HepG2 (cell line): ENCODE data around the gene LMNA. TPM values are rescaled to one million over a fixed set of nuclear protein-coding genes. Genes with fewer than 3 reads are reported as not detected.

Experiments used
- ATAC-seq: fragments of 200-7000 bp; cut with Tn5 transposase; 3 replicates; pipeline ENCODE4 v1.9.1; 2020; ENCODE audit warnings: mild to moderate bottlenecking, moderate library complexity
- BruUV-seq: library from RNA; stranded (reverse); fragments of 400-500 nt; replicated peaks from 2 replicates; lab custom pipeline; 2021; lab: Mats Ljungman, UMichigan
- CTCF ChIA-PET: fragments of 300-600 bp; formaldehyde crosslinking; extraction: SDS; loops from one replicate; lab custom pipeline; 2021; ENCODE audit warnings: low total read pairs, inconsistent platforms, low intra/inter-chr PET ratio; lab: Yijun Ruan, JAX
- POLR2A ChIA-PET: fragments of 350-600 bp; sonication (Branson Sonifier 250); formaldehyde crosslinking; loops from one replicate; lab custom pipeline; 2020; ENCODE audit warnings: antibody characterized with exemption, inconsistent platforms; lab: Yijun Ruan, JAX
- DNase-seq: peaks from one replicate; pipeline ENCODE4 v3.0.0-alpha.2; 2015; ENCODE audit warnings: low spot score
- FAIRE-seq: peaks from 3 replicates; lab custom pipeline; 2011; peaks lifted over from hg19 to GRCh38; lab: Jason Lieb, UNC
- H2AFZ ChIP-seq: one replicate; pipeline ENCODE4 v1.6.1; 2011; ENCODE audit warnings: low read length, inconsistent platforms
- H3K27ac ChIP-seq: fragments of 300-600 bp; 3 replicates; pipeline ENCODE4 v1.8.0; 2011; ENCODE audit warnings: mixed run types, mild to moderate bottlenecking, mixed read lengths, low read length, inconsistent platforms; ENCODE audit not compliant: insufficient read depth; ENCODE audit errors: extremely low read length
- H3K27me3 ChIP-seq, 2 experiments: fragments of 200-600 bp in 1 of 2; 2 replicates in 1 of 2; 3 replicates in 1 of 2; pipeline versions ENCODE4 v1.6.0 to v1.8.0; 2011; ENCODE audit warnings: low read length in 2 of 2, mild to moderate bottlenecking in 2 of 2, moderate library complexity in 2 of 2, inconsistent platforms in 1 of 2; ENCODE audit not compliant: insufficient read depth in 2 of 2, control insufficient read depth in 1 of 2
- H3K36me3 ChIP-seq, 2 experiments: fragments of 200-600 bp in 1 of 2; replicated peaks in 1 of 2; 2 replicates in 1 of 2; 3 replicates in 1 of 2; pipeline versions ENCODE4 v1.5.1 to v1.8.0; 2011; ENCODE audit warnings: low read length in 2 of 2, inconsistent platforms in 1 of 2; ENCODE audit not compliant: insufficient read depth in 2 of 2, control insufficient read depth in 1 of 2
- H3K4me1 ChIP-seq: 2 replicates; pipeline ENCODE4 v1.5.1; 2012; ENCODE audit warnings: low read length, inconsistent platforms; ENCODE audit not compliant: insufficient read depth
- H3K4me2 ChIP-seq: 2 replicates; pipeline ENCODE4 v1.6.0; 2011; ENCODE audit warnings: low read depth, low read length, inconsistent platforms
- H3K4me3 ChIP-seq, 3 experiments: fragments of 200-600 bp in 1 of 3; sonication (generic), shearing (Covaris generic) in 1 of 3; replicated peaks in 1 of 3; 2 replicates each; pipeline ENCODE4 v1.5.1; 2011 to 2016; ENCODE audit warnings: low read length in 3 of 3, inconsistent platforms in 2 of 3, low read depth in 2 of 3, mild to moderate bottlenecking in 2 of 3, control low read depth in 1 of 3, mixed read lengths in 1 of 3; ENCODE audit not compliant: insufficient read depth in 1 of 3
- H3K79me2 ChIP-seq: one replicate; pipeline ENCODE4 v1.6.1; 2011; ENCODE audit warnings: low read length, inconsistent platforms; ENCODE audit not compliant: insufficient read depth
- H3K9ac ChIP-seq: 2 replicates; pipeline ENCODE4 v1.6.0; 2011; ENCODE audit warnings: mild to moderate bottlenecking, low read depth, low read length, inconsistent platforms; ENCODE audit not compliant: insufficient read depth
- H3K9me3 ChIP-seq: 2 replicates; pipeline ENCODE4 v1.5.1; 2012; ENCODE audit warnings: mild to moderate bottlenecking, low read length
- H4K20me1 ChIP-seq: 2 replicates; pipeline ENCODE4 v1.6.0; 2011; ENCODE audit warnings: inconsistent platforms, mild to moderate bottlenecking, low read length, moderate library complexity; ENCODE audit not compliant: insufficient read depth
- PTBP1 ChIP-seq: fragments of 200-400 bp; formaldehyde crosslinking; IDR thresholded peaks from 2 replicates; pipeline ENCODE4 v1.6.1; 2018; ENCODE audit warnings: low read length, low read depth; ENCODE audit not compliant: poor library complexity, severe bottlenecking
- RAD51 ChIP-seq: fragments of 450-650 bp; IDR thresholded peaks from 2 replicates; pipeline ENCODE4 v1.6.1; 2016; ENCODE audit warnings: borderline replicate concordance
- ZNF652 ChIP-seq: IDR thresholded peaks from 2 replicates; pipeline ENCODE4 v1.6.1; 2016; ENCODE audit warnings: low read depth, borderline replicate concordance
- WGBS: methylation state at CpG from one replicate; pipeline ENCODE4 v1.1.6; 2017; ENCODE audit warnings: low lambda C conversion rate; 5-methylcytosine and 5-hydroxymethylcytosine counted together
- in situ Hi-C: cut with HindIII; loops from 2 replicates; pipeline ENCODE4 v1.10.0; 2017; ENCODE audit warnings: low pct_unique_long_range_greater_than_20kb; ENCODE audit not compliant: extremely low pct_ligation_motif_present
- intact Hi-C: fragments of 100-400 bp; cut with micrococcal nuclease; formaldehyde crosslinking; loops from one replicate; pipeline ENCODE4 v1.10.0; 2022; ENCODE audit not compliant: unreplicated experiment
- polyA plus RNA-seq, 8 experiments: library from polyadenylated mRNA; depleted of rRNA in 3 of 8; stranded (reverse) in 7 of 8; unstranded in 1 of 8; fragments of >200 nt; fragmentation: Illumina TruSeq in 4 of 8; extraction: Trizol in 4 of 8; gene quantifications; 2 replicates each; pipeline versions ENCODE4 v1.2.1 to v1.2.3, GENCODE V29; 2011 to 2016; ENCODE audit warnings: low read depth in 4 of 8, missing spikeins in 1 of 8, mixed read lengths in 1 of 8; ENCODE audit not compliant: insufficient read depth in 1 of 8
- total RNA-seq, 5 experiments: library from RNA; depleted of rRNA; stranded (reverse); fragments of >200 nt; fragmentation: Illumina TruSeq; extraction: Trizol; gene quantifications; 2 replicates each; pipeline ENCODE4 v1.2.3, GENCODE V29; 2016; ENCODE audit warnings: low read depth in 1 of 5
- TF ChIP-seq, protein P1 (sequence below): sonication (generic); formaldehyde crosslinking; IDR thresholded peaks from 2 replicates; pipeline ENCODE4 v1.4.0; 2020; ENCODE audit warnings: missing genetic modification reagents
- TF ChIP-seq, protein P2 (sequence below): sonication (generic); formaldehyde crosslinking; IDR thresholded peaks from 2 replicates; pipeline ENCODE4 v1.4.0; 2020; ENCODE audit warnings: missing genetic modification reagents, borderline replicate concordance

The LMNA gene
- total and polyA plus RNA-seq, 2 of the 13 experiments (the other 11 are each of a cell fraction or from before 2014, with no cell fraction given), result 107 to 225 TPM

- TF ChIP-seq, protein P1, sequence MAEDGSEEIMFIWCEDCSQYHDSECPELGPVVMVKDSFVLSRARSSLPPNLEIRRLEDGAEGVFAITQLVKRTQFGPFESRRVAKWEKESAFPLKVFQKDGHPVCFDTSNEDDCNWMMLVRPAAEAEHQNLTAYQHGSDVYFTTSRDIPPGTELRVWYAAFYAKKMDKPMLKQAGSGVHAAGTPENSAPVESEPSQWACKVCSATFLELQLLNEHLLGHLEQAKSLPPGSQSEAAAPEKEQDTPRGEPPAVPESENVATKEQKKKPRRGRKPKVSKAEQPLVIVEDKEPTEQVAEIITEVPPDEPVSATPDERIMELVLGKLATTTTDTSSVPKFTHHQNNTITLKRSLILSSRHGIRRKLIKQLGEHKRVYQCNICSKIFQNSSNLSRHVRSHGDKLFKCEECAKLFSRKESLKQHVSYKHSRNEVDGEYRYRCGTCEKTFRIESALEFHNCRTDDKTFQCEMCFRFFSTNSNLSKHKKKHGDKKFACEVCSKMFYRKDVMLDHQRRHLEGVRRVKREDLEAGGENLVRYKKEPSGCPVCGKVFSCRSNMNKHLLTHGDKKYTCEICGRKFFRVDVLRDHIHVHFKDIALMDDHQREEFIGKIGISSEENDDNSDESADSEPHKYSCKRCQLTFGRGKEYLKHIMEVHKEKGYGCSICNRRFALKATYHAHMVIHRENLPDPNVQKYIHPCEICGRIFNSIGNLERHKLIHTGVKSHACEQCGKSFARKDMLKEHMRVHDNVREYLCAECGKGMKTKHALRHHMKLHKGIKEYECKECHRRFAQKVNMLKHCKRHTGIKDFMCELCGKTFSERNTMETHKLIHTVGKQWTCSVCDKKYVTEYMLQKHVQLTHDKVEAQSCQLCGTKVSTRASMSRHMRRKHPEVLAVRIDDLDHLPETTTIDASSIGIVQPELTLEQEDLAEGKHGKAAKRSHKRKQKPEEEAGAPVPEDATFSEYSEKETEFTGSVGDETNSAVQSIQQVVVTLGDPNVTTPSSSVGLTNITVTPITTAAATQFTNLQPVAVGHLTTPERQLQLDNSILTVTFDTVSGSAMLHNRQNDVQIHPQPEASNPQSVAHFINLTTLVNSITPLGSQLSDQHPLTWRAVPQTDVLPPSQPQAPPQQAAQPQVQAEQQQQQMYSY (CRISPR knock-in tag), result no peak
- TF ChIP-seq, all 625 proteins: peak for 0
Measured at GRCh38 chr1:156160000-156160742, 45.7 kb downstream of the LMNA start (continued).

DNA sequence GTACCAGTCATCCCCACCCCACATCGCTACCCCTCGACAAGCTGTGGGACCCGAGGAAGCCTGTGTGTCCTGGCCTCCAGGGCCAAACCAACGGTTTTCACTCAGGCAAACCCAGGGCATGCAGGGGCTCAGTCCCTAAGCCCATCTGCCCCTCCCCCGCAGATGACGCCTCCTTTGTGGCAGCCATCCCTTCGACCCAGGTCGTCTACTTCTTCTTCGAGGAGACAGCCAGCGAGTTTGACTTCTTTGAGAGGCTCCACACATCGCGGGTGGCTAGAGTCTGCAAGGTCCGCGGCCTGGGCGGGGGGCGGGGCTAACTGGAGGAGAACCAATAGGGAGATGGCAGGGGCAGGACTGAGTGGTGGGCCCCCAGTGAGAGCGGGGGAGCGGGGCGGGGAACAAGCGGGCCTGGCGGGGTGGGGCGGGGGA lies 46.2 kb downstream of the LMNA start:
- no TSS peak for BruUV-seq
- in situ Hi-C loops, result no loop called here
- peaks cover 0 to 8% of the 10 kb centered on the region in 2 experiments; a peak in 1 of 5 replicates for H3K27me3 ChIP-seq
- ChIA-PET CTCF (no interaction called here), POLR2A (no interaction called here)
- H3K36me3 ChIP-seq, result no peaks in the 10 kb centered on the region
- no peak overlapping the region for H3K9ac ChIP-seq
- no peak for DNase-seq
- no peak for ATAC-seq
- TF ChIP-seq RAD51 (no peak), ZNF652 (no peak), PTBP1 (no peak)
- TF ChIP-seq, protein P2, sequence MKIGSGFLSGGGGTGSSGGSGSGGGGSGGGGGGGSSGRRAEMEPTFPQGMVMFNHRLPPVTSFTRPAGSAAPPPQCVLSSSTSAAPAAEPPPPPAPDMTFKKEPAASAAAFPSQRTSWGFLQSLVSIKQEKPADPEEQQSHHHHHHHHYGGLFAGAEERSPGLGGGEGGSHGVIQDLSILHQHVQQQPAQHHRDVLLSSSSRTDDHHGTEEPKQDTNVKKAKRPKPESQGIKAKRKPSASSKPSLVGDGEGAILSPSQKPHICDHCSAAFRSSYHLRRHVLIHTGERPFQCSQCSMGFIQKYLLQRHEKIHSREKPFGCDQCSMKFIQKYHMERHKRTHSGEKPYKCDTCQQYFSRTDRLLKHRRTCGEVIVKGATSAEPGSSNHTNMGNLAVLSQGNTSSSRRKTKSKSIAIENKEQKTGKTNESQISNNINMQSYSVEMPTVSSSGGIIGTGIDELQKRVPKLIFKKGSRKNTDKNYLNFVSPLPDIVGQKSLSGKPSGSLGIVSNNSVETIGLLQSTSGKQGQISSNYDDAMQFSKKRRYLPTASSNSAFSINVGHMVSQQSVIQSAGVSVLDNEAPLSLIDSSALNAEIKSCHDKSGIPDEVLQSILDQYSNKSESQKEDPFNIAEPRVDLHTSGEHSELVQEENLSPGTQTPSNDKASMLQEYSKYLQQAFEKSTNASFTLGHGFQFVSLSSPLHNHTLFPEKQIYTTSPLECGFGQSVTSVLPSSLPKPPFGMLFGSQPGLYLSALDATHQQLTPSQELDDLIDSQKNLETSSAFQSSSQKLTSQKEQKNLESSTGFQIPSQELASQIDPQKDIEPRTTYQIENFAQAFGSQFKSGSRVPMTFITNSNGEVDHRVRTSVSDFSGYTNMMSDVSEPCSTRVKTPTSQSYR (CRISPR knock-in tag), result peak; percentile 26; the same call in 1 of the 2 replicates
- H3K9me3 ChIP-seq, result no peaks in the 10 kb centered on the region
- no peak for FAIRE-seq
- intact Hi-C loops, result no loop called here
- no peaks in the 10 kb centered on the region for H3K79me2 ChIP-seq
- no peak overlapping the region for H3K4me3 ChIP-seq
- H2AFZ ChIP-seq, result no peak overlapping the region
- no peak overlapping the region for H3K27ac ChIP-seq
- no peaks in the 10 kb centered on the region for H4K20me1 ChIP-seq
- no peak overlapping the region for H3K4me2 ChIP-seq
- peaks cover 32% of the 10 kb centered on the region for H3K4me1 ChIP-seq
- 70% methylated on average over 22 of the region's 22 CpGs for WGBS
